ENCODE measurements around the gene MAMLD1.

Gene MAMLD1, protein sequence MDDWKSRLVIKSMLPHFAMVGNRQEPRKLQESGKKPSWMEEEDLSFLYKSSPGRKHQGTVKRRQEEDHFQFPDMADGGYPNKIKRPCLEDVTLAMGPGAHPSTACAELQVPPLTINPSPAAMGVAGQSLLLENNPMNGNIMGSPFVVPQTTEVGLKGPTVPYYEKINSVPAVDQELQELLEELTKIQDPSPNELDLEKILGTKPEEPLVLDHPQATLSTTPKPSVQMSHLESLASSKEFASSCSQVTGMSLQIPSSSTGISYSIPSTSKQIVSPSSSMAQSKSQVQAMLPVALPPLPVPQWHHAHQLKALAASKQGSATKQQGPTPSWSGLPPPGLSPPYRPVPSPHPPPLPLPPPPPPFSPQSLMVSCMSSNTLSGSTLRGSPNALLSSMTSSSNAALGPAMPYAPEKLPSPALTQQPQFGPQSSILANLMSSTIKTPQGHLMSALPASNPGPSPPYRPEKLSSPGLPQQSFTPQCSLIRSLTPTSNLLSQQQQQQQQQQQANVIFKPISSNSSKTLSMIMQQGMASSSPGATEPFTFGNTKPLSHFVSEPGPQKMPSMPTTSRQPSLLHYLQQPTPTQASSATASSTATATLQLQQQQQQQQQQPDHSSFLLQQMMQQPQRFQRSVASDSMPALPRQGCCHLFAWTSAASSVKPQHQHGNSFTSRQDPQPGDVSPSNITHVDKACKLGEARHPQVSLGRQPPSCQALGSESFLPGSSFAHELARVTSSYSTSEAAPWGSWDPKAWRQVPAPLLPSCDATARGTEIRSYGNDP
- long read RNA-seq, partial matches to known transcripts: 1 of 1 reads
- long read RNA-seq, other reads (novel, unspliced or antisense): 0 of 1 reads

DNA sequence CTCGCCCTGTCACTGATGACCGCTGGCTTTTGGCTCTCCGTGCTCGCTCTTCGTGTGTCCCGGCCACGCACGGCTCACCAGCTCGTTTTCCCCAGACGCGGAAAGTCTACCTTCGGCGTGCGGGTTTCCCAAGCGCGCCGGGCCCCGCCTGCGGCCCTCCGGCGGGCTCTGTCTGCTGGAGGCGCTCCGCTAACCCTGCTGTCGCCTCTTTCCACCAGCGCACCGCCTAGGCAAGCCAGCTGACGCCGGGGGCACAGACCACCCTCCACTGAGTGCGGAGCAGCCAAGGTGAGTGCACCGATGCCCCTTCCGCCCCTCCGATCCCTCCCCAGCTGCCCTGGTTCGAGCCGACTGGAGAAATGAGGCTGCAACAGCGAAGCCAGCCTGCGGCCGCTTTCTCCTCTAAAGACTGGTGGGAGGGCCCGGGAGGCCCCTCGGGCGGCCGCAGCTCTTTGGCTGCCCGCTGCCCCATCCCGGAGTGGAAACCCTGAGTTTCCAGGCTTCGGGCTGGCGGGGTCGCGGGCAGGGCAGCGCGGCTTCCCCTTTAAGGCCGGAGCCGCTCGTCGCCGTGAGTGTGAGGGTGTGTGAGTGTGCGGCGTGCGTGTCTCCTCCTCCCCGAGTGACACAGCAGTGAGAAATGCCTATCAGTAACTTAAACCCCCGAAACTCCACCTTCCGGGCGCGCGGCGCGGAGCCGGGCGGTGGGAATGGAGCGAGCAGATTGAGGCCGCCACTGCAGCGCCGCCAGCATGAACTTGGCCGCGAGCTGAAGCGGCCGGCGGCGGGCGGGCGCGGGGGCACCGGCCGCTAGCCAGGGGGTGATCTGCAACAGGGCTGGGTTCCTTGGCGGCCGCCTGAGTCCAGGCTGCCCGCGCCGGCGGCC, at the start of gene MAMLD1:
Gene MAMLD1 (plus strand): TSS at position 719 of the 883 bp plus-strand sequence. CDS start 82,200 bp downstream, outside the sequence.
- DNase-seq (ENCODE audit: low read depth in 1 of 2, low spot score in 1 of 2): peak in 1 of 2 experiments; percentile 10

DNA sequence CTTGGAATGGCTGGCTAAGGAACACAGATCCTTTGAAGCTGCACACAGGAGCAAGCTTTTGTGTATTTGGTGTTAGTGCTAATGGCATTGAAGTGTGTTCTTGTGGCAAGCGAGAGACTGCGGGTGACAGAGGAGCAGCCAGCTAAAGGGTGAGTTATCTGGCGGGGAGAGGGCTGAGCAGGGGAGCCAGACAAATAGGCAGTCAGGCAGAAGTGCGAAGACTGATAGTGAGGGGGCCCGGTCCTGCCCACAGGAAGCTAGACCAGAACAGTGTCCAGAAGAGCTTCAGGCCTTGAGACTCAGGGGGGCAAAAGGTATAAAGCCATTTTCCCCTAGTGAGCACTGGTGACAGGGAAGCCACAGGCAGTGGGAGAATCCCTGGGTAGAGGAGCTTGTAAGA, 49.6 kb upstream of the MAMLD1 start:
- TF ChIP-seq, protein P1, sequence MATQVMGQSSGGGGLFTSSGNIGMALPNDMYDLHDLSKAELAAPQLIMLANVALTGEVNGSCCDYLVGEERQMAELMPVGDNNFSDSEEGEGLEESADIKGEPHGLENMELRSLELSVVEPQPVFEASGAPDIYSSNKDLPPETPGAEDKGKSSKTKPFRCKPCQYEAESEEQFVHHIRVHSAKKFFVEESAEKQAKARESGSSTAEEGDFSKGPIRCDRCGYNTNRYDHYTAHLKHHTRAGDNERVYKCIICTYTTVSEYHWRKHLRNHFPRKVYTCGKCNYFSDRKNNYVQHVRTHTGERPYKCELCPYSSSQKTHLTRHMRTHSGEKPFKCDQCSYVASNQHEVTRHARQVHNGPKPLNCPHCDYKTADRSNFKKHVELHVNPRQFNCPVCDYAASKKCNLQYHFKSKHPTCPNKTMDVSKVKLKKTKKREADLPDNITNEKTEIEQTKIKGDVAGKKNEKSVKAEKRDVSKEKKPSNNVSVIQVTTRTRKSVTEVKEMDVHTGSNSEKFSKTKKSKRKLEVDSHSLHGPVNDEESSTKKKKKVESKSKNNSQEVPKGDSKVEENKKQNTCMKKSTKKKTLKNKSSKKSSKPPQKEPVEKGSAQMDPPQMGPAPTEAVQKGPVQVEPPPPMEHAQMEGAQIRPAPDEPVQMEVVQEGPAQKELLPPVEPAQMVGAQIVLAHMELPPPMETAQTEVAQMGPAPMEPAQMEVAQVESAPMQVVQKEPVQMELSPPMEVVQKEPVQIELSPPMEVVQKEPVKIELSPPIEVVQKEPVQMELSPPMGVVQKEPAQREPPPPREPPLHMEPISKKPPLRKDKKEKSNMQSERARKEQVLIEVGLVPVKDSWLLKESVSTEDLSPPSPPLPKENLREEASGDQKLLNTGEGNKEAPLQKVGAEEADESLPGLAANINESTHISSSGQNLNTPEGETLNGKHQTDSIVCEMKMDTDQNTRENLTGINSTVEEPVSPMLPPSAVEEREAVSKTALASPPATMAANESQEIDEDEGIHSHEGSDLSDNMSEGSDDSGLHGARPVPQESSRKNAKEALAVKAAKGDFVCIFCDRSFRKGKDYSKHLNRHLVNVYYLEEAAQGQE (IDR thresholded peaks at IDR 0.05; ENCODE audit: insufficient replicate concordance, low read depth): no peak
- TF ChIP-seq, protein P2, sequence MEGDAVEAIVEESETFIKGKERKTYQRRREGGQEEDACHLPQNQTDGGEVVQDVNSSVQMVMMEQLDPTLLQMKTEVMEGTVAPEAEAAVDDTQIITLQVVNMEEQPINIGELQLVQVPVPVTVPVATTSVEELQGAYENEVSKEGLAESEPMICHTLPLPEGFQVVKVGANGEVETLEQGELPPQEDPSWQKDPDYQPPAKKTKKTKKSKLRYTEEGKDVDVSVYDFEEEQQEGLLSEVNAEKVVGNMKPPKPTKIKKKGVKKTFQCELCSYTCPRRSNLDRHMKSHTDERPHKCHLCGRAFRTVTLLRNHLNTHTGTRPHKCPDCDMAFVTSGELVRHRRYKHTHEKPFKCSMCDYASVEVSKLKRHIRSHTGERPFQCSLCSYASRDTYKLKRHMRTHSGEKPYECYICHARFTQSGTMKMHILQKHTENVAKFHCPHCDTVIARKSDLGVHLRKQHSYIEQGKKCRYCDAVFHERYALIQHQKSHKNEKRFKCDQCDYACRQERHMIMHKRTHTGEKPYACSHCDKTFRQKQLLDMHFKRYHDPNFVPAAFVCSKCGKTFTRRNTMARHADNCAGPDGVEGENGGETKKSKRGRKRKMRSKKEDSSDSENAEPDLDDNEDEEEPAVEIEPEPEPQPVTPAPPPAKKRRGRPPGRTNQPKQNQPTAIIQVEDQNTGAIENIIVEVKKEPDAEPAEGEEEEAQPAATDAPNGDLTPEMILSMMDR (IDR thresholded peaks at IDR 0.05; ENCODE audit: insufficient read depth, low read length): no peak
- TF ChIP-seq GABPA (IDR thresholded peaks at IDR 0.05; ENCODE audit: low read depth): no peak
- Histone ChIP-seq H3K27me3 (ENCODE audit: insufficient read depth, poor library complexity, severe bottlenecking) (no peaks in the 10 kb centered on the region), H3K27ac (replicated peaks) (no peak overlapping the region), H3K4me3 (replicated peaks; ENCODE audit: insufficient read depth, low read length) (no peak overlapping the region)
- no peak for DNase-seq (ENCODE audit: low read depth in 1 of 2, low spot score in 1 of 2)

More for the DNA sequence above, at the start of gene MAMLD1:
- Histone ChIP-seq H3K27ac (replicated peaks) (no peak within 1 kb of the TSS), H3K27me3 (ENCODE audit: insufficient read depth, poor library complexity, severe bottlenecking) (peaks cover 34% of the 10 kb centered on the region), H3K4me3 (replicated peaks; ENCODE audit: insufficient read depth, low read length) (peak within 1 kb of the TSS; percentile 23)
- no peak for TF ChIP-seq GABPA (IDR thresholded peaks at IDR 0.05; ENCODE audit: low read depth)
- TF ChIP-seq, protein P1 (IDR thresholded peaks at IDR 0.05; ENCODE audit: insufficient replicate concordance, low read depth): no peak
- TF ChIP-seq POLR2AphosphoS5 (IDR thresholded peaks at IDR 0.05; ENCODE audit: low read depth): no peak
- TF ChIP-seq, protein P2 (IDR thresholded peaks at IDR 0.05; ENCODE audit: insufficient read depth, low read length): no peak
- no peak for TF ChIP-seq SPI1 (IDR thresholded peaks at IDR 0.05; ENCODE audit: borderline replicate concordance, low read depth)

DNA sequence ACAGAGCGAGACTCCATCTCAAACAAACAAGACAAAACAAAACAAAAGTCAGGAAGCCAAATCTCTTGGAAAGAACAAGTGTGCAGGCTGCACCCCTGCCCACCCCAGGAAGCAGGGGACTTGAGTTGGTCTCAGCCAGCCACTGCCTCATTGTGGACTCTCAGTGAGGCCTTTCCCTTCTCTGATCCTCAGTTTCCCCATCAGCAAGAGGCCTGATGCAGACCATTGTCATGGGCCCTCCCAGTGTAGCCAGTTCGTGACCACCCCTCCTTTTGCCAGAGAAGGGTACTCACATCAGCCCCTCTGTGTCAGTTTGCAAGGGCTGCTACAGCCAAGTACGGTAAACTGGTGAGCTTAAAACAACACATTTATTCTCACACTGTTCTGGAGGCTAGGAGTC, 48.9 kb upstream of the MAMLD1 start:
- Histone ChIP-seq H3K4me3 (replicated peaks; ENCODE audit: insufficient read depth, low read length) (no peak overlapping the region), H3K27me3 (ENCODE audit: insufficient read depth, poor library complexity, severe bottlenecking) (no peaks in the 10 kb centered on the region), H3K27ac (replicated peaks) (no peak overlapping the region)
- TF ChIP-seq POLR2AphosphoS5 (IDR thresholded peaks at IDR 0.05; ENCODE audit: low read depth): no peak
- TF ChIP-seq SPI1 (IDR thresholded peaks at IDR 0.05; ENCODE audit: borderline replicate concordance, low read depth): no peak
- TF ChIP-seq, protein P2 (IDR thresholded peaks at IDR 0.05; ENCODE audit: insufficient read depth, low read length): no peak
- TF ChIP-seq, protein P1 (IDR thresholded peaks at IDR 0.05; ENCODE audit: insufficient replicate concordance, low read depth): no peak
- TF ChIP-seq GABPA (IDR thresholded peaks at IDR 0.05; ENCODE audit: low read depth): no peak
- DNase-seq (ENCODE audit: low read depth in 1 of 2, low spot score in 1 of 2): no peak
